A549 treated with Mapracorat at 1 μM for 4 hours (cell line): ENCODE data around the gene IL1F10. TPM values are rescaled to one million over a fixed set of nuclear protein-coding genes. Genes with fewer than 3 reads are reported as not detected.

Source experiments
- total RNA-seq: library from RNA; stranded (reverse); fragments of 200-300 nt; extraction: Qiagen RNA extraction; gene quantifications from 5 replicates; pipeline ENCODE4 v1.2.3, GENCODE V29; 2022

IL1F10 gene, protein sequence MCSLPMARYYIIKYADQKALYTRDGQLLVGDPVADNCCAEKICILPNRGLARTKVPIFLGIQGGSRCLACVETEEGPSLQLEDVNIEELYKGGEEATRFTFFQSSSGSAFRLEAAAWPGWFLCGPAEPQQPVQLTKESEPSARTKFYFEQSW
- total RNA-seq: not detected in 5 replicates

DNA sequence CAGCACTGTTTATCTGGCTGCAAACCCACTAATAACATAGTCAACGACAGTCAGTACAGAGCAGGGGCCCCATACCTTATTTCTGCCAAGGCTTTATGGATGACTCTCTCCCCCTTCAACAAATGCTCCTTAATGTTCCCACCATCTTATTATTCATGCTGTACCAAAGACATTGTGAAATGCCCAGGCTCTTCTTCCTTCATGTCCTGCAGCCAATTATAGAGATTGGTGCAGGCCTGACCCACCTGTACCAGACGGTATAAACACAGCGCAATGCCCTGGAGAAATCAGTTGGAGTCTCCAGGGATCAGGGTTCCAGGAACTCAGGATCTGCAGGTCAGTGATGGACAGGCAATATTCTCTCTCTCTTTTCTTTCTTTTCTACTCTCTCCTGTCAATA lies at the start of gene IL1F10:
IL1F10 (plus strand) TSS at position 290 of the 400 bp plus-strand sequence. CDS start 4,769 bp downstream, outside the sequence.

DNA sequence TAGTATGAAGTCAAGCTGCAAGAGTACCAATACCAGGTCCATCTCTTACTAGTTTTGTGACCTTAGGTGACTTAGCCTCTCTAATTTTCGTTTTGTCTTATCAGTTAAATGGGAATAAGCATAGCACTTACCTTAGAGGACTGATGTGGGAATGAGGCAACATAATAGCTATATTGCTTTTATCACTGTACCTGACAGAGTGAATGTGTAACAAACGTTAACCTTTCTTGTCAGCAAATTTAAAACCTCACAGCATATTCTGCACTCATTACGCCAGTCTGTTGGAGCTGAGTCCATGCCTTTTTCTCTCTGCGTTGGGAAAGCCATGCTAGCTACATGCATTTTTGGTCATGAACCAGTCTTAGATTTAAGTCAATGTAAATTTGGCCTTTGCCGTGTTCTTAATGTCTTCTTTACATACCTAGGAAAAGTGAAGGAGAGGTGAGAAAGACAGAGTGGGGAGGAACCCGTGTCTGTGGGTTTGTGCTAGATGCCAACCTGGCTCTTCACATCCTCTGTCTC lies 15.3 kb upstream of the IL1F10 start, which contains the start of gene IL36B:
IL36B (minus strand) TSS at position 472 of the 522 bp plus-strand sequence.

DNA sequence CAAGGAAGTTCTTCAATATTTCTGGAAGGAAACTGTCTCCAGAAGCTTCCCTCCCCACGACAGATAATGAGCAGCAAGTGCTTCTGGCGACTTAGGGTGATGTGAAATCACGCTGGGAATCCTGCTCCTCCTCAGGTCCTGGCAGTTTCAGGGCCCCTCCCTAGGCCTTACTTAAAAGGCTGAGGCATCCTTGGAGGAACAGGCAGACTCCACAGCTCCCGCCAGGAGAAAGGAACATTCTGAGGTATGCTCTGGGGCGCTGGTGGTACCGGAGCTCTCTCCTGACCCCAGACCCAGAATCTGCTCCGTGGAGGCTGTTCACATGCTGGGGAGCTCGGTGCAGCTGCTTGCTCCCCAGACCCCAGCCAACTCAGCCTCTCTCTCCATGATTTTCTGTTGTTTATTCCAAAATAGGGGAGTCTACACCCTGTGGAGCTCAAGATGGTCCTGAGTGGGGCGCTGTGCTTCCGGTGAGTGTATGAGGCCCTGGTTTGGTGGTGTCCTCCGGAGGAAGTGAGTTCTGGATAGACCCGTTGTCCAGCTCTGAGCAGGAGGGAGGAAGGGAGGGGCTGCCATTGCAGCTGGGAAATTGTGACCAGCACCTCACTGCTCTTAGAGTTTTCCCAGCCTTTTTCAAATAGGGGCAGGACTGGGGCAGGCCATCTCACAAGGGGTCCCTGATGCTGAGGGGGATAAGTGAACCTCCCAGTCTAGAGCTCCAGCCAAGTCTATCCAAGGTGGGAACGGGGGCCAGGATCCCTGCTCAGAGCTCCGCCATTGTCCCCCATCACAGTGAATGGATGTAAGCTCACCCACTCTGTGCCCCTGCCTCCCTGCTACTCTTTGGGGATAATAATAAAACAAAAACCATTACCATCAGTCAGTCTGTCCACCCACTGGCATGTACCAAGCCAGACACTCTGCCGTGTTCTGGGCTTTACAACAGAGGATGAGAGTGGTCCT lies 8.5 kb upstream of the IL1F10 start, which contains the start of gene IL36RN:
IL36RN (plus strand) TSS at position 201 of the 963 bp plus-strand sequence; CDS start at position 442, 241 bp downstream.

Other genes with a start within 250 kb of the IL1F10 start
- gene IL1B, start 231.2 kb upstream of the IL1F10 start, total RNA-seq: 0.13 to 0.17 TPM (median 0.14 TPM) in 4 of 5 replicates, not detected in the other
- not detected in 5 replicates for gene IL37, start 156.8 kb upstream of the IL1F10 start, total RNA-seq
- not detected in 5 replicates for gene IL36G, start 90.0 kb upstream of the IL1F10 start, total RNA-seq
- gene IL36A, start 62.5 kb upstream of the IL1F10 start, total RNA-seq: not detected in 5 replicates
- 0.15 to 0.34 TPM (median 0.17 TPM) in 3 of 5 replicates, not detected in the others for gene IL36B, start 15.1 kb upstream of the IL1F10 start, total RNA-seq
- gene IL36RN, start 8.8 kb upstream of the IL1F10 start, total RNA-seq: 0.07 to 0.21 TPM in 2 of 5 replicates, not detected in the others
- 0.13 to 0.53 TPM (median 0.37 TPM) in 5 replicates for gene IL1RN, start 59.6 kb downstream of the IL1F10 start, total RNA-seq
- gene PSD4, start 106.0 kb downstream of the IL1F10 start, total RNA-seq: 10.4 to 14.6 TPM (median 12.8 TPM) in 5 replicates
- gene PAX8, start 211.0 kb downstream of the IL1F10 start, total RNA-seq: 0.50 to 1.3 TPM (median 0.80 TPM) in 5 replicates